ACC112 (cell line): ENCODE measurements around the gene AZIN2.

Experiments
- H2AFZ ChIP-seq: fragments of 200-600 bp; sonication (generic); one replicate; pipeline ENCODE4 v1.6.0; 2017; ENCODE audit warnings: antibody characterized with exemption, low read length; ENCODE audit not compliant: unreplicated experiment
- H3K27ac ChIP-seq: fragments of 200-600 bp; sonication (generic); 2 replicates; pipeline ENCODE4 v1.5.1; 2014; ENCODE audit warnings: low read depth, mild to moderate bottlenecking, antibody characterized with exemption, low read length, moderate library complexity
- H3K27me3 ChIP-seq: fragments of 200-600 bp; sonication (generic); 2 replicates; pipeline ENCODE4 v1.6.1; 2014; ENCODE audit warnings: mild to moderate bottlenecking, antibody characterized with exemption, low read length, moderate library complexity, mixed read lengths; ENCODE audit not compliant: insufficient read depth
- H3K36me3 ChIP-seq: fragments of 200-600 bp; sonication (generic); 2 replicates; pipeline ENCODE4 v1.6.1; 2016; ENCODE audit warnings: mild to moderate bottlenecking, antibody characterized with exemption, low read length, moderate library complexity, mixed read lengths; ENCODE audit not compliant: insufficient read depth
- H3K4me1 ChIP-seq: fragments of 200-600 bp; sonication (generic); one replicate; pipeline ENCODE4 v1.6.1; 2016; ENCODE audit warnings: low read length, mixed read lengths; ENCODE audit not compliant: insufficient read depth, unreplicated experiment, control insufficient read depth
- H3K4me3 ChIP-seq: fragments of 200-600 bp; sonication (generic); 2 replicates; pipeline ENCODE4 v1.5.1; 2014; ENCODE audit warnings: mild to moderate bottlenecking, low read depth, low read length
- H3K79me2 ChIP-seq: fragments of 200-600 bp; sonication (generic); one replicate; pipeline ENCODE4 v1.6.0; 2016; ENCODE audit warnings: low read length; ENCODE audit not compliant: control insufficient read depth, unreplicated experiment, insufficient read depth

The AZIN2 gene

GRCh38 chr1:33152685-33153432, 71.9 kb downstream of the AZIN2 start:
- Histone ChIP-seq H3K27me3 (no peaks in the 10 kb centered on the region), H3K27ac (peak overlapping the region; percentile 42; the same call in 1 of the 2 replicates), H3K36me3 (no peaks in the 10 kb centered on the region), H3K4me3 (no peak overlapping the region), H3K79me2 (no peaks in the 10 kb centered on the region), H2AFZ (no peak overlapping the region), H3K4me1 (peaks cover 16% of the 10 kb centered on the region)

- Histone ChIP-seq H3K27ac (peak overlapping the region; percentile 42; the same call in 1 of the 2 replicates), H3K36me3 (no peaks in the 10 kb centered on the region), H3K27me3 (no peaks in the 10 kb centered on the region), H3K4me1 (peaks cover 16% of the 10 kb centered on the region), H3K4me3 (no peak overlapping the region), H3K79me2 (no peaks in the 10 kb centered on the region), H2AFZ (no peak overlapping the region)
These were observed 72.7 kb downstream of the AZIN2 start for GRCh38 chr1:33153650-33154049.

GRCh38 chr1:33155877-33156538, 75.1 kb downstream of the AZIN2 start:
- H3K4me1 ChIP-seq, result peaks cover 16% of the 10 kb centered on the region
- no peak overlapping the region for H3K27ac ChIP-seq
- no peak overlapping the region for H2AFZ ChIP-seq
- no peaks in the 10 kb centered on the region for H3K27me3 ChIP-seq
- H3K36me3 ChIP-seq, result no peaks in the 10 kb centered on the region
- H3K79me2 ChIP-seq, result no peaks in the 10 kb centered on the region
- H3K4me3 ChIP-seq, result no peak overlapping the region

- Histone ChIP-seq H3K4me3 (no peak overlapping the region), H2AFZ (no peak overlapping the region), H3K4me1 (peaks cover 16% of the 10 kb centered on the region), H3K79me2 (no peaks in the 10 kb centered on the region), H3K27ac (no peak overlapping the region), H3K36me3 (no peaks in the 10 kb centered on the region), H3K27me3 (no peaks in the 10 kb centered on the region)
These were observed 76.2 kb downstream of the AZIN2 start for GRCh38 chr1:33157131-33157530.

- Histone ChIP-seq H3K4me1 (peaks cover 9% of the 10 kb centered on the region), H3K27me3 (no peaks in the 10 kb centered on the region), H3K27ac (no peak overlapping the region), H3K79me2 (no peaks in the 10 kb centered on the region), H3K36me3 (no peaks in the 10 kb centered on the region), H2AFZ (no peak overlapping the region), H3K4me3 (no peak overlapping the region)
These were observed 77.4 kb downstream of the AZIN2 start for GRCh38 chr1:33158366-33158765.

GRCh38 chr1:33159577-33159976, 78.6 kb downstream of the AZIN2 start:
- Histone ChIP-seq H3K4me1 (peaks cover 12% of the 10 kb centered on the region), H3K4me3 (no peak overlapping the region), H3K27ac (no peak overlapping the region), H3K36me3 (no peaks in the 10 kb centered on the region), H3K27me3 (no peaks in the 10 kb centered on the region), H3K79me2 (no peaks in the 10 kb centered on the region), H2AFZ (no peak overlapping the region)

- Histone ChIP-seq H3K79me2 (no peaks in the 10 kb centered on the region), H3K4me1 (peaks cover 12% of the 10 kb centered on the region), H2AFZ (no peak overlapping the region), H3K27me3 (no peaks in the 10 kb centered on the region), H3K27ac (no peak overlapping the region), H3K36me3 (no peaks in the 10 kb centered on the region), H3K4me3 (no peak overlapping the region)
These were observed 80.2 kb downstream of the AZIN2 start for GRCh38 chr1:33161061-33161681.

- peaks cover 12% of the 10 kb centered on the region for H3K4me1 ChIP-seq
- H3K4me3 ChIP-seq, result no peak overlapping the region
- no peaks in the 10 kb centered on the region for H3K36me3 ChIP-seq
These were observed 81.2 kb downstream of the AZIN2 start for GRCh38 chr1:33162141-33162540.

GRCh38 chr1:33163621-33164519, 82.9 kb downstream of the AZIN2 start:
- no peaks in the 10 kb centered on the region for H3K36me3 ChIP-seq
- no peak overlapping the region for H2AFZ ChIP-seq
- H3K4me3 ChIP-seq, result no peak overlapping the region
- no peaks in the 10 kb centered on the region for H3K27me3 ChIP-seq
- H3K79me2 ChIP-seq, result no peaks in the 10 kb centered on the region
- H3K4me1 ChIP-seq, result peaks cover 12% of the 10 kb centered on the region
- no peak overlapping the region for H3K27ac ChIP-seq

More at GRCh38 chr1:33162141-33162540, 81.2 kb downstream of the AZIN2 start:
- H3K79me2 ChIP-seq, result no peaks in the 10 kb centered on the region
- no peaks in the 10 kb centered on the region for H3K27me3 ChIP-seq
- H3K27ac ChIP-seq, result no peak overlapping the region
- no peak overlapping the region for H2AFZ ChIP-seq

- H3K27ac ChIP-seq, result no peak overlapping the region
- H3K4me3 ChIP-seq, result no peak overlapping the region
- H2AFZ ChIP-seq, result no peak overlapping the region
- no peaks in the 10 kb centered on the region for H3K27me3 ChIP-seq
- H3K79me2 ChIP-seq, result no peaks in the 10 kb centered on the region
- H3K36me3 ChIP-seq, result no peaks in the 10 kb centered on the region
- peaks cover 12% of the 10 kb centered on the region for H3K4me1 ChIP-seq
These were observed 84.3 kb downstream of the AZIN2 start for GRCh38 chr1:33165209-33165608.
